Panc1 (cell line): ENCODE measurements around the gene XKR8. TPM values are rescaled to one million over a fixed set of nuclear protein-coding genes. Genes with fewer than 3 reads are reported as not detected.

Experiments
- ATAC-seq: fragments of 200-7000 bp; cut with Tn5 transposase; 2 replicates; pipeline ENCODE4 v1.9.1; 2020; ENCODE audit warnings: mild to moderate bottlenecking, moderate library complexity
- BruUV-seq: library from RNA; stranded (reverse); fragments of 400-500 nt; replicated peaks from 2 replicates; lab custom pipeline; 2021; lab: Mats Ljungman, UMichigan
- CTCF ChIA-PET: fragments of 300-600 bp; sonication (Branson Sonifier 250); formaldehyde crosslinking; loops from one replicate; lab custom pipeline; 2022; ENCODE audit warnings: antibody characterized with exemption; lab: Charles Lee
- POLR2A ChIA-PET: fragments of 300-600 bp; sonication (Branson Sonifier 250); formaldehyde crosslinking; loops from one replicate; lab custom pipeline; 2022; ENCODE audit warnings: antibody characterized with exemption; lab: Charles Lee
- DNase-seq: peaks from one replicate; pipeline ENCODE4 v3.0.0-alpha.2; 2010; ENCODE audit warnings: low read depth, low spot score
- H3K27ac ChIP-seq: 2 replicates; pipeline ENCODE4 v1.5.1; 2011; ENCODE audit warnings: mild to moderate bottlenecking, low read length, inconsistent platforms
- H3K27me3 ChIP-seq: fragments of 200-500 bp; sonication (Bioruptor generic); 2 replicates; pipeline ENCODE4 v1.6.0; 2014; ENCODE audit warnings: low read length, inconsistent platforms; ENCODE audit not compliant: control insufficient read depth, insufficient read depth
- H3K36me3 ChIP-seq: fragments of 200-500 bp; sonication (Bioruptor generic); 2 replicates; pipeline ENCODE4 v1.5.1; 2014; ENCODE audit warnings: inconsistent platforms, mild to moderate bottlenecking, low read length, moderate library complexity; ENCODE audit not compliant: control insufficient read depth, insufficient read depth
- H3K4me1 ChIP-seq: 2 replicates; pipeline ENCODE4 v1.5.1; 2011; ENCODE audit warnings: inconsistent platforms, mild to moderate bottlenecking, low read length, moderate library complexity; ENCODE audit not compliant: control insufficient read depth, insufficient read depth
- H3K4me3 ChIP-seq, 2 experiments: 2 replicates each; pipeline ENCODE4 v1.5.1; 2011 to 2012; ENCODE audit warnings: low read depth in 2 of 2, low read length in 2 of 2, mild to moderate bottlenecking in 2 of 2, inconsistent platforms in 1 of 2, moderate library complexity in 1 of 2
- H3K9me3 ChIP-seq: fragments of 200-500 bp; sonication (Bioruptor generic); 2 replicates; pipeline ENCODE4 v1.5.1; 2014; ENCODE audit warnings: low read depth, mild to moderate bottlenecking, inconsistent platforms, low read length, moderate library complexity; ENCODE audit not compliant: control insufficient read depth, insufficient read depth
- CTCF ChIP-seq: fragments of 450-650 bp; IDR thresholded peaks from 2 replicates; pipeline ENCODE4 v1.5.1; 2017; ENCODE audit warnings: mild to moderate bottlenecking
- POLR2AphosphoS5 ChIP-seq: IDR thresholded peaks from 2 replicates; pipeline ENCODE4 v1.6.1; 2012; ENCODE audit warnings: mild to moderate bottlenecking, low read depth, low read length, moderate library complexity
- REST ChIP-seq, 2 experiments: IDR thresholded peaks; 2 replicates each; pipeline ENCODE4 v1.6.1; 2011 to 2012; ENCODE audit warnings: low read depth in 2 of 2, control low read depth in 1 of 2, low read length in 1 of 2, mild to moderate bottlenecking in 1 of 2, moderate library complexity in 1 of 2; ENCODE audit not compliant: insufficient read depth in 1 of 2
- SIN3A ChIP-seq: IDR thresholded peaks from 2 replicates; pipeline ENCODE4 v1.6.1; 2012; ENCODE audit warnings: low read depth, mild to moderate bottlenecking, low read length, moderate library complexity, borderline replicate concordance; ENCODE audit not compliant: insufficient read depth
- TCF7L2 ChIP-seq: IDR thresholded peaks from 2 replicates; pipeline ENCODE4 v1.6.1; 2011; ENCODE audit warnings: mild to moderate bottlenecking, low read depth, low read length, inconsistent platforms
- in situ Hi-C: cut with HindIII; loops from 2 replicates; pipeline ENCODE4 v1.10.0; 2016; ENCODE audit warnings: low sequenced_read_pairs, low pct_unique_long_range_greater_than_20kb
- intact Hi-C: fragments of 100-400 bp; cut with micrococcal nuclease; formaldehyde crosslinking; loops from one replicate; pipeline ENCODE4 v1.10.0; 2022; ENCODE audit not compliant: unreplicated experiment
- total RNA-seq: library from RNA; stranded (reverse); gene quantifications from one replicate; pipeline ENCODE4 v1.2.1, GENCODE V29; 2021; ENCODE audit not compliant: unreplicated experiment

Gene XKR8
- total RNA-seq, 1 experiment from 2014 or later = 10.6 TPM

DNA sequence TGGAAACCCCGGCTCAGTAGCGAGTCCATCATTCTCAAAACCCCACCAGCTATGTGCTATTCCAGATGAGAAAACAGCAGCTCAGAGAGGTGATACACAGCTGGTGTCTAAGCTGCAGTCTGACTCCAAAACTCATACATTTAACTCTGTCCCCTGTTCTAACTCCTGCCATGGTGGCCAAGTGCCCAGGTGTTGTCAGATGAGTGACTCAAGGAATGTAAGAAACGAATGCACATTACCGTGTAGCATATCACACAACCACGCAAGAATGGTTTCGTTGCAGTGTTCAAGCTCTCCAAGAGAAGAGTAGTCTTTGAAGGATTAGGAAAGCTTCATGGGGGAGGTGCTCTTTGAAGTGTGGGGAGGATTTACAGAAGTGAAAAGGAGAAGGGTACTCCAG is 4.7 kb upstream of the XKR8 start:
- no TSS peak for BruUV-seq
- TF ChIP-seq TCF7L2 (no peak), POLR2AphosphoS5 (no peak), SIN3A (no peak), CTCF (no peak), REST (IDR thresholded peaks at IDR 0.05; ENCODE audit: insufficient read depth in 1 of 2, low read depth in 2 of 2, low read length in 1 of 2) (no peak)
- in situ Hi-C loops = no loop called here

DNA sequence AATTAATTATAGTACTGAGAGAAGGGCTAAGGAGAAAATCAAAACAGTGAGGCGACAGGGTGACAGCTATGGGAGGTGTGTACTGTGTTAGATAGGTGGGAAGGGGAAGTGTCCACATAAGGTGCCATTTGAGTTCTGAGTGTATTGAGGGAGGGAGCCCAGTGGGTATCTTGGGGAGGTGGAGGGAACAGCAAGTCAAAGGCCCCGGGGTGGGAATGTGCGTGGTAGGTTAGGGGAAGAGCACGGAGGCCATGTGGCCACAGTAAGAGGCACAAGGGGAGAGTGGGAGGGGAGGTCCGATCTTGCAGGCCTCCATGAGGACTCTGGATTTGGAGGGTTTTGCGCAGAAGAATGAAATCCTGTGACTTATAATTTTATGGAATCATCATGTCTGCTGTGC is 3.0 kb upstream of the XKR8 start:
- BruUV-seq = no TSS peak
- no peaks in the 10 kb centered on the region for H3K9me3 ChIP-seq
- no peaks in the 10 kb centered on the region for H3K27me3 ChIP-seq
- ATAC-seq (no peak), DNase-seq (no peak)
- intact Hi-C loops (no loop called here), in situ Hi-C loops (no loop called here)
- no peak for TF ChIP-seq SIN3A
- no peak for TF ChIP-seq POLR2AphosphoS5
- no peak for TF ChIP-seq REST (IDR thresholded peaks at IDR 0.05; ENCODE audit: insufficient read depth in 1 of 2, low read depth in 2 of 2, low read length in 1 of 2)
- TF ChIP-seq CTCF = no peak
- no peak for TF ChIP-seq TCF7L2
- peaks cover 22% of the 10 kb centered on the region for H3K4me1 ChIP-seq
- no peak overlapping the region for H3K27ac ChIP-seq
- ChIA-PET CTCF (no interaction called here), POLR2A (no interaction called here)
- H3K36me3 ChIP-seq = no peaks in the 10 kb centered on the region; the same call in 1 of the 2 replicates
- H3K4me3 ChIP-seq = no peak overlapping the region

More for the DNA sequence above, 4.7 kb upstream of the XKR8 start:
- Histone ChIP-seq H3K27me3 (no peaks in the 10 kb centered on the region), H3K36me3 (no peaks in the 10 kb centered on the region), H3K27ac (no peak overlapping the region), H3K9me3 (no peaks in the 10 kb centered on the region), H3K4me1 (peaks cover 7% of the 10 kb centered on the region; the same call in 1 of the 2 replicates), H3K4me3 (no peak overlapping the region)
- intact Hi-C loops = no loop called here
- no peak for DNase-seq
- POLR2A ChIA-PET = no interaction called here
- no peak for ATAC-seq
- CTCF ChIA-PET = interaction anchor here (0.6 kb wide), 1 partner anchor 108 kb away, joined by 3 read pairs; no protein-coding TSS in a partner anchor
